ENCODE results near the gene NPAS2. TPM values are rescaled to one million over a fixed set of nuclear protein-coding genes. Genes with fewer than 3 reads are reported as not detected.

The NPAS2 gene
- total RNA-seq, 1 experiment from 2014 or later: 38.3 TPM

- Histone ChIP-seq H3K27me3 (ENCODE audit: insufficient read depth, low read depth) (no peaks in the 10 kb centered on the region), H2AFZ (no peak overlapping the region), H3K27ac (peak overlapping the region; percentile 80), H3K4me3 (no peak overlapping the region), H3K4me1 (replicated peaks; ENCODE audit: insufficient read depth) (peaks cover 79% of the 10 kb centered on the region), H3K9me2 (ENCODE audit: insufficient read depth) (no peaks in the 10 kb centered on the region), H3K4me2 (peak overlapping the region; percentile 72), H3K9me3 (ENCODE audit: insufficient read depth, low read depth) (0 out of 2 replicates have a peak, but pooled peaks cover 4% of the 10 kb centered on the region), H3K36me3 (ENCODE audit: low read depth) (peaks cover 23% of the 10 kb centered on the region; the same call in 1 of the 2 replicates), H3F3A (ENCODE audit: insufficient read depth, low read depth) (peaks cover 70% of the 10 kb centered on the region), H3K79me2 (ENCODE audit: low read depth) (peaks cover 97% of the 10 kb centered on the region), H4K20me1 (ENCODE audit: insufficient read depth) (0 out of 2 replicates have a peak, but pooled peaks cover 5% of the 10 kb centered on the region)
- peak; percentile 27 to 80 for DNase-seq
- no peak for TF ChIP-seq CTCF (conservative IDR thresholded peaks at IDR 0.05)
- no peak for TF ChIP-seq EZH2 (IDR thresholded peaks at IDR 0.05; ENCODE audit: low read depth)
- intact Hi-C loops (cut with micrococcal nuclease; ENCODE audit: unreplicated experiment): no loop called here
- POLR2A ChIA-PET (ENCODE audit: unreplicated experiment): interaction anchor here (0.5 to 0.6 kb wide), 2 partner anchors 92 to 926 kb away, joined by 4 to 6 read pairs; no protein-coding TSS in a partner anchor
- BruUV-seq (replicated peaks): no TSS peak
- CTCF ChIA-PET: no interaction called here
Measured at GRCh38 chr2:100895934-100896685, 76.2 kb downstream of the NPAS2 start.

- intact Hi-C loops (cut with micrococcal nuclease; ENCODE audit: unreplicated experiment): no loop called here
- no TSS peak for BruUV-seq (replicated peaks)
- Histone ChIP-seq H3K79me2 (ENCODE audit: low read depth) (peaks cover 82% of the 10 kb centered on the region), H3K4me2 (no peak overlapping the region), H4K20me1 (ENCODE audit: insufficient read depth) (no peaks in the 10 kb centered on the region), H3K36me3 (ENCODE audit: low read depth) (peaks cover 14% of the 10 kb centered on the region; the same call in 1 of the 2 replicates), H3K9me3 (ENCODE audit: insufficient read depth, low read depth) (0 out of 2 replicates have a peak, but pooled peaks cover 4% of the 10 kb centered on the region), H3K27ac (0 out of 2 replicates have a peak overlapping the region, but pooled peaks have one; percentile 1), H3K27me3 (ENCODE audit: insufficient read depth, low read depth) (no peaks in the 10 kb centered on the region), H3K4me3 (no peak overlapping the region), H3F3A (ENCODE audit: insufficient read depth, low read depth) (peaks cover 69% of the 10 kb centered on the region), H3K4me1 (replicated peaks; ENCODE audit: insufficient read depth) (peaks cover 78% of the 10 kb centered on the region), H3K9me2 (ENCODE audit: insufficient read depth) (no peaks in the 10 kb centered on the region), H2AFZ (no peak overlapping the region)
- TF ChIP-seq CTCF (conservative IDR thresholded peaks at IDR 0.05) (no peak), EZH2 (IDR thresholded peaks at IDR 0.05; ENCODE audit: low read depth) (no peak)
- ChIA-PET POLR2A (ENCODE audit: unreplicated experiment) (interaction anchor here (0.6 kb wide), 2 partner anchors 41 to 56 kb away, joined by 3 to 5 read pairs; no protein-coding TSS in a partner anchor), CTCF (no interaction called here)
- no peak for DNase-seq
Measured at GRCh38 chr2:100898035-100898665, 78.2 kb downstream of the NPAS2 start.

- peaks cover 78% of the 10 kb centered on the region for H3K4me1 ChIP-seq (replicated peaks; ENCODE audit: insufficient read depth)
- H3K36me3 ChIP-seq (ENCODE audit: low read depth): peaks cover 10% of the 10 kb centered on the region; the same call in 1 of the 2 replicates
- no peak for DNase-seq
- TF ChIP-seq CTCF (conservative IDR thresholded peaks at IDR 0.05) (no peak), EZH2 (IDR thresholded peaks at IDR 0.05; ENCODE audit: low read depth) (no peak)
- no peaks in the 10 kb centered on the region for H3K27me3 ChIP-seq (ENCODE audit: insufficient read depth, low read depth)
- ChIA-PET CTCF (no interaction called here), POLR2A (ENCODE audit: unreplicated experiment) (no interaction called here)
- no peaks in the 10 kb centered on the region for H3K9me2 ChIP-seq (ENCODE audit: insufficient read depth)
- intact Hi-C loops (cut with micrococcal nuclease; ENCODE audit: unreplicated experiment): loop anchor here (5.0 to 10.0 kb wide), 2 partner anchors 168 to 285 kb away; no protein-coding TSS in a partner anchor
- peaks cover 79% of the 10 kb centered on the region for H3K79me2 ChIP-seq (ENCODE audit: low read depth)
- peak overlapping the region; percentile 14; the same call in 1 of the 2 replicates for H3K27ac ChIP-seq
- no peak overlapping the region for H3K4me3 ChIP-seq
- H3K4me2 ChIP-seq: no peak overlapping the region
- peaks cover 68% of the 10 kb centered on the region for H3F3A ChIP-seq (ENCODE audit: insufficient read depth, low read depth)
- H3K9me3 ChIP-seq (ENCODE audit: insufficient read depth, low read depth): 0 out of 2 replicates have a peak, but pooled peaks cover 4% of the 10 kb centered on the region
- H2AFZ ChIP-seq: no peak overlapping the region
- H4K20me1 ChIP-seq (ENCODE audit: insufficient read depth): no peaks in the 10 kb centered on the region
- no TSS peak for BruUV-seq (replicated peaks)
Measured at GRCh38 chr2:100900156-100900795, 80.3 kb downstream of the NPAS2 start.

Data from PC-9 (cell line).